CD14-positive monocyte (primary cell): Measurements from ENCODE around the gene TTC28. TPM values are rescaled to one million over a fixed set of nuclear protein-coding genes. Genes with fewer than 3 reads are reported as not detected.

Source experiments
- DNase-seq, 3 donors: peaks; one replicate each; pipeline ENCODE4 v3.0.0-alpha.2; 2011 to 2022
- H2AFZ ChIP-seq: 2 replicates; pipeline ENCODE4 v1.6.0; 2012; ENCODE audit warnings: mild to moderate bottlenecking, low read depth, low read length, inconsistent platforms; ENCODE audit not compliant: insufficient read depth, poor library complexity, severe bottlenecking
- H3K27ac ChIP-seq, 2 donors: 1 replicate in 1 of 2; 2 replicates in 1 of 2; pipeline ENCODE4 v1.5.1; 2012 to 2013; ENCODE audit warnings: low read length in 2 of 2, control low read depth in 1 of 2, inconsistent platforms in 1 of 2, low read depth in 1 of 2, mild to moderate bottlenecking in 1 of 2
- H3K27me3 ChIP-seq, 2 donors: one replicate each; pipeline versions ENCODE4 v1.6.0 to v1.6.1; 2011 to 2013; ENCODE audit warnings: low read length in 2 of 2; ENCODE audit not compliant: control insufficient read depth in 2 of 2, insufficient read depth in 2 of 2
- H3K36me3 ChIP-seq, 2 donors: replicated peaks in 1 of 2; 1 replicate in 1 of 2; 2 replicates in 1 of 2; pipeline versions ENCODE4 v1.5.1 to v1.6.1; 2012 to 2013; ENCODE audit warnings: low read length in 2 of 2, control low read depth in 1 of 2, inconsistent platforms in 1 of 2, mild to moderate bottlenecking in 1 of 2; ENCODE audit not compliant: insufficient read depth in 2 of 2, control insufficient read depth in 1 of 2
- H3K4me1 ChIP-seq, 2 donors: 1 replicate in 1 of 2; 2 replicates in 1 of 2; pipeline versions ENCODE4 v1.5.1 to v1.6.1; 2012 to 2013; ENCODE audit warnings: low read length in 2 of 2, control low read depth in 1 of 2, inconsistent platforms in 1 of 2, mild to moderate bottlenecking in 1 of 2, moderate library complexity in 1 of 2; ENCODE audit not compliant: insufficient read depth in 2 of 2, control insufficient read depth in 1 of 2
- H3K4me2 ChIP-seq: replicated peaks from 2 replicates; pipeline ENCODE3; 2012; ENCODE audit warnings: low read length, moderate library complexity, mild to moderate bottlenecking; ENCODE audit not compliant: poor library complexity, severe bottlenecking; ENCODE audit errors: extremely low read depth
- H3K4me3 ChIP-seq, 3 experiments: fragments of 200-600 bp in 1 of 3; sonication (generic) in 1 of 3; replicated peaks in 1 of 3; 1 replicate in 2 of 3; 2 replicates in 1 of 3; pipeline ENCODE4 v1.5.1; 2011 to 2013; ENCODE audit warnings: low read length in 3 of 3, mild to moderate bottlenecking in 3 of 3, control low read depth in 2 of 3, low read depth in 2 of 3, inconsistent platforms in 1 of 3, moderate library complexity in 1 of 3
- H3K79me2 ChIP-seq: 2 replicates; pipeline ENCODE4 v1.6.0; 2012; ENCODE audit warnings: mild to moderate bottlenecking, control low read depth, inconsistent platforms, low read length, moderate library complexity; ENCODE audit not compliant: insufficient read depth
- H3K9ac ChIP-seq: 2 replicates; pipeline ENCODE4 v1.6.0; 2017; ENCODE audit warnings: low read length, mild to moderate bottlenecking; ENCODE audit not compliant: insufficient read depth, poor library complexity, severe bottlenecking
- H3K9me3 ChIP-seq, 2 donors: replicated peaks in 1 of 2; 1 replicate in 1 of 2; 2 replicates in 1 of 2; pipeline versions ENCODE4 v1.5.1 to v1.6.1; 2012 to 2013; ENCODE audit warnings: low read length in 2 of 2, control low read depth in 1 of 2; ENCODE audit not compliant: control insufficient read depth in 1 of 2, insufficient read depth in 1 of 2
- H4K20me1 ChIP-seq: 2 replicates; pipeline ENCODE4 v1.6.0; 2012; ENCODE audit warnings: mild to moderate bottlenecking, low read length, control low read depth, moderate library complexity; ENCODE audit not compliant: insufficient read depth
- H3K27ac Mint-ChIP-seq, 7 donors: one replicate each; pipeline ENCODE4 v1.8.0; 2020; ENCODE audit warnings: mild to moderate bottlenecking in 7 of 7, mixed read lengths in 7 of 7, moderate library complexity in 6 of 7, inconsistent platforms in 2 of 7
- H3K27me3 Mint-ChIP-seq, 3 donors: one replicate each; pipeline ENCODE4 v1.8.0; 2021 to 2022; ENCODE audit warnings: low read depth in 3 of 3, mild to moderate bottlenecking in 3 of 3, mixed read lengths in 3 of 3, moderate library complexity in 3 of 3, inconsistent platforms in 1 of 3
- H3K36me3 Mint-ChIP-seq, 2 donors: one replicate each; pipeline ENCODE4 v1.8.0; 2020; ENCODE audit warnings: mixed read lengths in 2 of 2, inconsistent platforms in 1 of 2, mild to moderate bottlenecking in 1 of 2
- H3K4me1 Mint-ChIP-seq: one replicate; pipeline ENCODE4 v1.8.0; 2020; ENCODE audit warnings: mild to moderate bottlenecking, mixed read lengths
- H3K4me3 Mint-ChIP-seq, 2 donors: one replicate each; pipeline ENCODE4 v1.8.0; 2020; ENCODE audit warnings: mild to moderate bottlenecking in 2 of 2, mixed read lengths in 2 of 2, moderate library complexity in 1 of 2
- H3K9me3 Mint-ChIP-seq, 7 donors: one replicate each; pipeline ENCODE4 v1.8.0; 2020 to 2022; ENCODE audit warnings: mixed read lengths in 7 of 7, mild to moderate bottlenecking in 6 of 7, moderate library complexity in 6 of 7, inconsistent platforms in 2 of 7
- WGBS: methylation state at CpG from one replicate; pipeline ENCODE4 v1.1.5; 2013; ENCODE audit warnings: missing lambda C conversion rate; ENCODE audit not compliant: insufficient coverage; 5-methylcytosine and 5-hydroxymethylcytosine counted together
- intact Hi-C, 2 donors: fragments of 100-400 bp; cut with micrococcal nuclease; formaldehyde crosslinking; loops; one replicate each; pipeline versions ENCODE4 v1.15.0 to v1.15.1; 2023
- polyA plus RNA-seq, 3 donors: library from polyadenylated mRNA; depleted of rRNA in 1 of 3; unstranded in 2 of 3; stranded (reverse) in 1 of 3; fragments of 300-500 nt in 2 of 3; fragments of >200 nt in 1 of 3; fragmentation: Illumina TruSeq in 2 of 3; gene quantifications; 1 replicate in 2 of 3; 2 replicates in 1 of 3; pipeline ENCODE4 v1.2.3, GENCODE V29; 2012 to 2021
- TF ChIP-seq, protein P1 (sequence below): fragments of 200-600 bp; IDR thresholded peaks from one replicate; pipeline ENCODE4 v1.8.0; 2022; ENCODE audit warnings: antibody characterized with exemption, mild to moderate bottlenecking

TTC28 gene
- polyA plus RNA-seq, 3 donors, result 0.24 to 0.61 TPM; not detected in 1

DNA sequence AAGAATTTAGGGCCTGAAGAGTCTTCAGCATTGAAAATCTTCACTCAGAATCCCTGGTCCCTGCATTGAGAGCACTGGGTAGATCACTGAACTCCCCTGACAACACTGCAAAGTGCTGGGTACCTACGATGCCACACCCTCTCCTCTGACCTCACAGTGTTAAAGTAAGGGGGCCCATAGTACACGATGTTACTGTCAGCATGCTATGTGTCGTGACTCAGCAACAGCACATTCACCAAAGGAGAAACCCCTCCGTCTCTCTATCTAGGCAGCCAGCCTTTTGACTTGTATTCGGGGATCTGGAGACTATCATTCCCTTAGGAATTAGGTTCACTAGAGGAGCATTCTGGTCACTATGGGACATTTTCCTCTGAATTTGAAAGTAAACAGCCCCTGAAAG, 693.2 kb downstream of the TTC28 start:
- Mint-ChIP-seq H3K27ac (peak overlapping the region in 1 of 7 donors; percentile 26), H3K36me3 (no peaks in the 10 kb centered on the region), H3K4me3 (no peak overlapping the region), H3K27me3 (peaks cover 0 to 1% (median 0%) of the 10 kb centered on the region in 3 donors), H3K9me3 (peaks cover 0 to 3% (median 0%) of the 10 kb centered on the region in 7 donors), H3K4me1 (peaks cover 4% of the 10 kb centered on the region)
- no peak overlapping the region for H3K9ac ChIP-seq
- no peak overlapping the region for H2AFZ ChIP-seq
- no peaks in the 10 kb centered on the region for H3K36me3 ChIP-seq
- 100% methylated on average over 1 of the region's 5 CpGs for WGBS
- H3K4me3 ChIP-seq, result no peak overlapping the region
- intact Hi-C loops, result no loop called here
- TF ChIP-seq, protein P1, sequence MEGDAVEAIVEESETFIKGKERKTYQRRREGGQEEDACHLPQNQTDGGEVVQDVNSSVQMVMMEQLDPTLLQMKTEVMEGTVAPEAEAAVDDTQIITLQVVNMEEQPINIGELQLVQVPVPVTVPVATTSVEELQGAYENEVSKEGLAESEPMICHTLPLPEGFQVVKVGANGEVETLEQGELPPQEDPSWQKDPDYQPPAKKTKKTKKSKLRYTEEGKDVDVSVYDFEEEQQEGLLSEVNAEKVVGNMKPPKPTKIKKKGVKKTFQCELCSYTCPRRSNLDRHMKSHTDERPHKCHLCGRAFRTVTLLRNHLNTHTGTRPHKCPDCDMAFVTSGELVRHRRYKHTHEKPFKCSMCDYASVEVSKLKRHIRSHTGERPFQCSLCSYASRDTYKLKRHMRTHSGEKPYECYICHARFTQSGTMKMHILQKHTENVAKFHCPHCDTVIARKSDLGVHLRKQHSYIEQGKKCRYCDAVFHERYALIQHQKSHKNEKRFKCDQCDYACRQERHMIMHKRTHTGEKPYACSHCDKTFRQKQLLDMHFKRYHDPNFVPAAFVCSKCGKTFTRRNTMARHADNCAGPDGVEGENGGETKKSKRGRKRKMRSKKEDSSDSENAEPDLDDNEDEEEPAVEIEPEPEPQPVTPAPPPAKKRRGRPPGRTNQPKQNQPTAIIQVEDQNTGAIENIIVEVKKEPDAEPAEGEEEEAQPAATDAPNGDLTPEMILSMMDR, result no peak
- no peaks in the 10 kb centered on the region for H3K27me3 ChIP-seq
- H3K27ac ChIP-seq, result no peak overlapping the region
- H3K79me2 ChIP-seq, result no peaks in the 10 kb centered on the region
- DNase-seq, result no peak
- no peaks in the 10 kb centered on the region for H4K20me1 ChIP-seq
- no peak overlapping the region for H3K4me2 ChIP-seq
- no peaks in the 10 kb centered on the region for H3K4me1 ChIP-seq
- H3K9me3 ChIP-seq, result no peaks in the 10 kb centered on the region

DNA sequence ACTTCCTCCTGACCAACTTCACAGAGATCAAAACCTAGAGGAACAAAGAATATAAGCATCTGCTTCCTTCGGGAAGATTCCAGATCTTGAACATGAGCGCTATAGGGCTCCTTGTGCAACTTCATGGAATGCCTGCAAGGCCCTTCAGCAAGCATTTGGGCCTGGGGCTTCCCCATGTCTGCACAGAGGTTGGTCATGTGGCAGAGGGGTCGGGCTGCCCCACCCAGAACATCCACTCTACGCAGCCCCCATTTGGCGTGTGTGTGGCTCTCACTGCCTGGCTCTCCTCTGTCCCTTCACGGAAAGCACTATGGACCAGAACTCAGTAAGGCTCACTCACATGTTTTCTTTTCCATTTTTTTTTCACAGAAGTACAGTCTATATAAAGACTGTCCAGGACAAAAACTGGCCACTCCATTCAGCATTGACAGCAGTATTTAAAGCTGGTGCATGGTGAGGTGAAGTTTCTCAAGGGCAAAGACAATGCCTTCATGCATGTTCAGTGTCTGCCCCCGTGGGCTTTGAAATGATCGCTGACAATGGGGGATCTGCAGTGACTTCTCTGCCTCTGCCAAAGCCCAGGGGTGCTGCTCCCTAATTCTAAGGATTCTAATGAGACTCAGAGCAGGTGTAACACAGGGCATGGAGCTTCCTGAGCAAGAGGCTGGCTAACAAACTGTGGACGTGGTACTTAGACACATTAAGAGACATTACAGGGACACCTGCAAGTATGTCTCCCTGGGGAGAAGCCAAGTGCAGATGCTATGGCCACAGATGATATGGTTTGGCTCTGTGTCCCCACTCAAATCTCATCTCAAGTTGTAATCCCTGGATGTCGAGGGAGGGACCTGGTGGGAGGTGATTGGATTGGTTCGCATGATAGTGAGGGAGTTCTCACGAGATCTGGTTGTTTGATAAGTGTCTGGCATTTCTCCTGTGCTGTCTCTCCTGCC, 694.0 kb downstream of the TTC28 start:
- peak overlapping the region in 1 of 7 donors; percentile 11 for H3K27ac Mint-ChIP-seq
- peaks cover 2% of the 10 kb centered on the region for H3K4me1 Mint-ChIP-seq
- no peak for DNase-seq
- no peaks in the 10 kb centered on the region for H3K79me2 ChIP-seq
- TF ChIP-seq, protein P1, result no peak
- H3K36me3 Mint-ChIP-seq, result peaks cover 0 to 2% of the 10 kb centered on the region in 2 donors
- H3K9ac ChIP-seq, result no peak overlapping the region
- H3K4me3 Mint-ChIP-seq, result no peak overlapping the region
- no peak overlapping the region for H3K4me2 ChIP-seq
- H3K9me3 ChIP-seq, result no peaks in the 10 kb centered on the region
- H3K4me3 ChIP-seq, result no peak overlapping the region
- no peaks in the 10 kb centered on the region for H3K27me3 ChIP-seq
- H3K27me3 Mint-ChIP-seq, result peaks cover 0 to 1% (median 0%) of the 10 kb centered on the region in 3 donors
- WGBS, result 97% methylated on average over 9 of the region's 12 CpGs
- peaks cover 0 to 3% (median 0%) of the 10 kb centered on the region in 7 donors for H3K9me3 Mint-ChIP-seq
- intact Hi-C loops, result no loop called here
- no peak overlapping the region for H3K27ac ChIP-seq
- no peak overlapping the region for H2AFZ ChIP-seq
- H3K4me1 ChIP-seq, result no peaks in the 10 kb centered on the region
- H4K20me1 ChIP-seq, result no peaks in the 10 kb centered on the region
- H3K36me3 ChIP-seq, result no peaks in the 10 kb centered on the region
